Vagina (tissue), 2 donors: ENCODE measurements around the gene IQSEC1.

Experiments
- POLR2AphosphoS5 ChIP-seq, 2 donors: sonication (generic); formaldehyde crosslinking; IDR thresholded peaks; one replicate each; pipeline ENCODE4 v1.9.0; 2017; ENCODE audit warnings: antibody characterized with exemption in 2 of 2, mild to moderate bottlenecking in 2 of 2, low read depth in 1 of 2; ENCODE audit not compliant: insufficient read depth in 1 of 2
- TF ChIP-seq, protein P1 (sequence below), 3 experiments: fragments of 450-650 bp in 2 of 3; fragments of 200-600 bp in 1 of 3; sonication (generic) in 1 of 3; IDR thresholded peaks; one replicate each; pipeline ENCODE4 v1.5.1; 2017 to 2019; ENCODE audit warnings: antibody characterized with exemption in 3 of 3, mild to moderate bottlenecking in 2 of 3, moderate library complexity in 2 of 3

DNA sequence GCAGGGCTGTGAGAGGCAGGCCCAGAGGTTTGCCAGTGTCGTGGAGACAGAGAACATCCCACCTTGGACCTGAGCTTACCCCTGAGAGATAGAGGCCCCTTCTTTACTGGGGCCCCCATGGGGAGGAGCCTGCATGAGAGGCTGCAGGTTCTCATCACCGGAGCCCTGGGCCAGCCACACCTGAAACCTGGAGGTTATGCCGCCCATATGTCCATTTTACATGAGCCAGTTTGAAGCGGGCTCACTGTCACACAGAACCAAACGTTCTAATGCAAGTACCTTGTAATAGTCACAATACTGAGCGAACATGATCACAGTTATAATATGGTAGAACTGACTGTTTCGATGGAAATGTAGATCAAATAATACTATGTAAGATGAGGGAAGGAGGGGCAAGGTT lies 6.3 kb upstream of the IQSEC1 start:
- TF ChIP-seq, protein P1, sequence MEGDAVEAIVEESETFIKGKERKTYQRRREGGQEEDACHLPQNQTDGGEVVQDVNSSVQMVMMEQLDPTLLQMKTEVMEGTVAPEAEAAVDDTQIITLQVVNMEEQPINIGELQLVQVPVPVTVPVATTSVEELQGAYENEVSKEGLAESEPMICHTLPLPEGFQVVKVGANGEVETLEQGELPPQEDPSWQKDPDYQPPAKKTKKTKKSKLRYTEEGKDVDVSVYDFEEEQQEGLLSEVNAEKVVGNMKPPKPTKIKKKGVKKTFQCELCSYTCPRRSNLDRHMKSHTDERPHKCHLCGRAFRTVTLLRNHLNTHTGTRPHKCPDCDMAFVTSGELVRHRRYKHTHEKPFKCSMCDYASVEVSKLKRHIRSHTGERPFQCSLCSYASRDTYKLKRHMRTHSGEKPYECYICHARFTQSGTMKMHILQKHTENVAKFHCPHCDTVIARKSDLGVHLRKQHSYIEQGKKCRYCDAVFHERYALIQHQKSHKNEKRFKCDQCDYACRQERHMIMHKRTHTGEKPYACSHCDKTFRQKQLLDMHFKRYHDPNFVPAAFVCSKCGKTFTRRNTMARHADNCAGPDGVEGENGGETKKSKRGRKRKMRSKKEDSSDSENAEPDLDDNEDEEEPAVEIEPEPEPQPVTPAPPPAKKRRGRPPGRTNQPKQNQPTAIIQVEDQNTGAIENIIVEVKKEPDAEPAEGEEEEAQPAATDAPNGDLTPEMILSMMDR (IDR thresholded peaks at IDR 0.05), result no peak
- no peak for TF ChIP-seq POLR2AphosphoS5 (IDR thresholded peaks at IDR 0.05; ENCODE audit: insufficient read depth in 1 of 2, low read depth in 1 of 2)
